Measurements from ENCODE around the gene OR1J2.

The OR1J2 gene

DNA sequence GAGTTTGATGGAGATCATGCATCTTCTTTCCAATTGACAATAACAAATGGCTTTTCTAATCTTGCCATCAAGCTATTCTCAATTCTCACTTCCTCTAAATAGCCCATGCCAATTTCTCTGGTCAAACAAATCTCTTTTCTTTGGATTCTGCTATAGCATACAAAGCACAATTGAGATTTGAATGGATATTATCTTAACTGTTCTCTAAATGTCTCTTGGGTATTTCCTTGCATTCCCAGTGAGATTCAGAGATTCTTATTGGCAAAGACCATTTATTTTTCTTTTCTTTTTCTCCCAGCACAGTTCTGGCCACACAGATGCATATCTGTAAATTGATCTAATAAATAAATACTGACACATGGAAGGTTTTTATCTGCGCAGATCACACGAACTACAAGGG is 42.2 kb downstream of the OR1J2 start, which contains the start of gene OR1N2:
Gene OR1N2 (plus strand): TSS at position 301 of the 400 bp plus-strand sequence. CDS start 100 bp downstream, outside the sequence.
- no peak for DNase-seq
